MV-4-11 (cell line): ENCODE data around the gene LONP1.

Experiments used
- DNase-seq: peaks from one replicate; lab custom pipeline; 2025; lab: John Stamatoyannopoulos, UW

The LONP1 gene

DNA sequence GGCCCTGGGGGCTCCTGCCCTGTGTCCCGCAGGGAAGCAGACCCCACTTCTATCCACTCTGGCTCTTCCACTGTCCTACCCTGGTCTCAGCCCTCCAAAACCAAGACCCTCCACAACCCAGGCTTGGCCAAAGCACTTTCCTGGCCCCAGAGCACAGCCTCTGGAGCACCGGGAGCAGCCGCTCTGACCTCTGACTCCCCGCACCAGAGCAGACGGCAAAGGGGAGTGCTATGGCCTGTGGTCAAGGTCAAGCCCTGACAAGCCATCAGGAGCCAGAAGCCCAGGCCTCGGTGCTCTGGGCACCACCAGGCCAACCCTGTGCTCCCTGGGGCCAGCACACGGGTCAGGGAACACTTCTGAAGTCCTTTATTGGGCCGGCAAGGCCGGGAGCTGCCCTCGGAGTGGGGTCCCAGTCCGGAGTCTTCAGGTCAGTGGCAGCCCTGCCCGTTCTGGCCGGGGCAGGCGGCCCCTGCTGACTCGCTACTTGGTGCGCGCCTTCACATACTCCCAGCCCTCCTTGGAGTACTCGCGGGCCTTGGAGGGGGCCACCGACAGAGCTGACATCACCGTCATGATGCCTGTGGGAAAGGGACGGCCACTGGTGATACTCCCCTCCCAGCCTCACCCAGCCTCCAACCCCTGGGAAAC is 41.8 kb downstream of the LONP1 start:
- DNase-seq, result no peak

DNA sequence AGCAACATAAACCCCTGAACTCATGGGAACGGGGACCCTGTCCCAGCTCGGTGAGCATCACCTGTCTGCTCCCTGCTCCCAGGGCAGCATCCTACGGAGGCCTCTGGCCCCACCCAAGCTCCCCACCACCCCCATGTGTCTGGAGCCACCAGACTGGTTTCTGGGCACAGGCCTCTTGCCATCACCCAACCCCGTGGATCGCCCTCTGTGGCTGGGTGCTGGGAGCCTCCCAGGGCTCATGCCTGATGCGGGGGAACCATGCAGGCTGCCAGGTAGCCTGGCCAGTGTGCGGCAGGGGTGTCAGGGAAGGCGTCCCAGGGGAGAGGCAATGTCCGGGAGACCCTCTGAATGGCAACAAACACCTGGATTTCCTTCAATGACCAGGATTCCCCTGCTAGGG is 42.4 kb downstream of the LONP1 start:
- DNase-seq, result no peak

DNA sequence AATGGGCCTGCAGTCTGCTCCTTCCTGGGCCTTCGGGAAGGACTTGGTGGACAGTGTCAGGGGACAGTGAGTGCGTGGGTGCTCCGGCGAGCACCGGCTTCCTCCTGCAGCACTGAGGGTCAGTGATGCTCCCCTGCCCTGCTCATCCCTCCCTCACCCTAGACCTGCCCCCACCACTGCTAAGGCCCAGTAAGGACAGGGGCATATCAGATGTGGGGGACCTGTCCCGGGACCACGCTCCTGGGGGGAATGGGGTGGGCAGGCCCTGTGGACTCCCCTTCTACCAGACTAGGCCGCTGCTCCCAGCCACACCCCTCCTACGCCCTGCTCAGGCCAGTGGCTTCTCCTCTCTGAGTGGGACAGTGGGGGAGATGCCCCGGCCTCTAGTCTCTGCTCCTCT is 42.8 kb downstream of the LONP1 start:
- DNase-seq, result no peak

DNA sequence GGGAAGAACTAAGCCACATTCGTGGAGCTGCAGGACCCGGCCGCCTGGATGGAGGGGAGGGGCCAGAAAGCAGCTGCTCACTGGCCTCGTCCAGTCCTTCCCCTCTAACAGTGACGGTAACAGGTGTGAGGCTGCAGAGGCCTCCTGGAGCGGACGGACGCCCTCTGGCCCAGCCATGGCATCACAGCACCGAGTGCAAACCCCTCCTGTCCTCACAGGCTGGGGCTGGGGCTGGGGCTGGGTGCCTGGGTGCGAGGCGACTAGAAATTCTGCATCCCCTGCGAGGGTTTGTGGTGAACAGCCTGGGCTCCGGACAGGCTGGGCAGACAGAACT is 43.2 kb downstream of the LONP1 start:
- DNase-seq, result no peak

DNA sequence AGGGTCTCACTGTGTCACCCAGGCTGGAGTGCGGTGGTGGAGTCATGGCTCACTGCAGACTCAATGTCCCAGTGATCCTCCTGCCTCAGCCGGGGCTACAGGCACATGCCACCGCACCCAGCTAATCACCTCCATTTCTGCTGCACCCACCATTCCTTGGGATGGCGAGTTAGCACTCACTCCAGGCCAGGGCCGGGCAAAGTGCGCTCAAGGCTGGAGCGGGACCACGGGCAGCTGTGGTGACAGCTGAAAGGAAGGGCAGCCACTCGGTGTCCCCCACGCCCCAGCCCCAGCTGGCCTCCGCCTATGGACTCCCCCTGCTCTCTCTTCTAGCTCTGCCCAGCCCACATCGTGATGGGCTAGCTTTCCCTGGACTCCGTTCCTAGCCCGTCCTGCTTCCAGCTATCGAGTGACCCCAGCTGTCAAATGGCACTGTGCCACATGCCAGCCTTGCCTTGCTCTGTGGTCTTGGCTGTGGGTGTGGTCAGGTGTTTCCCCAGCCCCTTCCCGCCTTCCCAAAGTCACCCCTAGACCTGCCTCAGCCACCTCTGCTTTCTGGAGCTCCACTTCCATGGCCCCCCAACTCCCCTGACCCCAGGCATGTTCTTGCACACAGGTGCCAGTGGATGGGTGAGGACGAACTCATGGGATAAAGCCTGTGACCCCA is 43.7 kb downstream of the LONP1 start:
- DNase-seq, result no peak

GRCh38 chr19:5674714-5675113 is 45.2 kb downstream of the LONP1 start:
- DNase-seq, result no peak

- no peak for DNase-seq
These were observed 46.2 kb downstream of the LONP1 start for GRCh38 chr19:5673752-5674151.

- DNase-seq, result peak; percentile 32
These were observed 47.1 kb downstream of the LONP1 start for GRCh38 chr19:5672708-5673459.

DNA sequence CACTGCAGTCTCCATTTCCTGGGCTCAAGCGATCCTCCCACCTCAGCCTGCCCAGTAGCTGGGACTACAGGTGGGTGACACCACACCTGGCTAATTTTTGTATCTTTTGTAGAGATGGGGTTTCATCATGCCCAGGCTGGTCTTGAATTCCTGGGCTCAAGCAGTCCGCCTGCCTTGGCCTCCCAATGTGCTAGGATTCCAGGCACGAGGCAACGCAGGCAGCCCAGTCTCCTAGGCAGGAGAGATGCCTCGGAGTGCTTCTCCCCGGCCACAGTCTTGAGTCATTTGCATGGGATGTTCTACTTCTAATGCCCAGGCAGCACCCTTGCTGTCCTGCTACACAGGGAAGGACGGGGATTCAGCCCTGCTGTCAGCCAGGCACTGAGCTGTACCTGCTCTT is 48.3 kb downstream of the LONP1 start:
- DNase-seq, result no peak

GRCh38 chr19:5669212-5669611 is 50.7 kb downstream of the LONP1 start:
- DNase-seq, result no peak

DNA sequence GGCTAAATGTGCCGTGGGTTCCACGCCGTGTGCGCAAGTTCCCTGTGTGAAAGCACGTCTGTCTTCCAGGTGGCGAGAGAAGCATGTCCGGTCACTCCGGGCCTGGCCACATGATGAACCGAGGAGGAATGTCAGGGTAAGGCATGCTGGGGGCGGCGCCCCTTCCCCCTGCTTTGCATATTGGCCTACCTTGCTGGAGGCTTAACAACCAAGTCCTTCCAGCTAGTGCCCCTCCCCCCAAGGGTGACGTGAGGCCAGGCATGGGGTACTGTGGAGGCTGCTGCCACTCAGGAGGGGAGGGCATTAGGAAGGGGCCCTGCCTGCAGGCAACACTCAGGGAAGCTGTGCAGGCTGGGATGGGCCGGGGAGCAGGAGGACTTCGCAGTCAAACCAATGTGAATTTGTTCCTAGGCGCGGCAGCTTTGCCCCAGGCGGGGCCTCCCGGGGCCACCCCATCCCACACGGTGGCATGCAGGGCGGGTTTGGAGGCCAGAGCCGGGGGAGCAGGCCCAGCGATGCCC is 52.1 kb downstream of the LONP1 start:
- DNase-seq, result no peak

- no peak for DNase-seq
These were observed 52.9 kb downstream of the LONP1 start for GRCh38 chr19:5666921-5667610.

DNA sequence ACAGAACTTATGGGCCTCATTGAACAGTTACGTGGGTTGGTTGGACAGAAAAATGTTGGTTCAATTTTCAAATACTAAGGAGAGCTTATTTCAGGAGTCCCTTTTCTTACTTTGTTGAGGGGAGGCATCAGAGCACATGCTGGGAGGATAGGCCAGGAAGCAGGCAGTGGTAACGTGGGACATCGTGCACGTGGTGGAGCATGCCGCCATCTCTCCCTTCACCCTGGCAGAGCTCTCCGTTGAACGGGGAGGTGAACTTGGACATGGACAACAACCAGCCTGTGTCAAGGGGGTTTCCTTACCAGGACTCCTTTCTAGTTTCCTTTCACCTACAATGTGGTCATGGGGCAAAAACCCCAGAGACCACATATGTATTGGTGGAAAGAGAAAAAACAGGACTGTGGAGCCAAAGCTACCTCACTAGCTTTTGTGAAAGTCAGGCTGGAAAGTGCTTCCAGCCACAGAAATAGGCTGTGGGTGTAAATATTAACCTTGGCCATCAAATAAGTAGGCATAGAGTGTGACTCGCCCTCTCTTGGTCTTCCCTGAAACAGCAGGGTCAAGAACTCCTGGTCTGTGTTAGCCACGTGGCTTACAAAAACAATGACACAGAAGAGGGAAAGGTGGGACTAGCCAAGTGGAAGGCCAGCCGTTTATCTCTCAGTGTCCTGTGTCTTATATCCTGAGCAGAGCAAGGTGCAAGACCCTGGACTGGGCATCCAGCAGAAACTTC is 54.0 kb downstream of the LONP1 start:
- no peak for DNase-seq

DNA sequence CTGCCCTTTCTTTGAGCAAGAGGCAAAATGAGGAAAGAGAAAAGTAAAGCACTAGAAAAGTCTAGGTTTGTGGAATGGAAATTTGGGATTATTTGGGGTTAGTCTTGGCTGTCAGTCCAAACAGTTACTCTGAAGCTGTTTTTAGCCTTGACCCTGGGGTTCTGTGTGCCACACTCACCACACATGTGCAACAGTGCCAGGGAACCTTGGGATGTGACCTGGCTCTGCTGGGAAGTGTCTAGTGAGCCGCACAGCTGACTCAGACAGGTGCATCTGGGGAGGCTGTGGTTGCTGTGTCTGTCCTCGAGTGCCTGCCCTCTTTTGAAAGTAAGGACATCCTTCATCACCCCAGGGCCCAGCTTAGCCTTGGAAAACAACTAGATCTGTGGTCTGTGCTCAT is 55.4 kb downstream of the LONP1 start:
- DNase-seq, result no peak

DNA sequence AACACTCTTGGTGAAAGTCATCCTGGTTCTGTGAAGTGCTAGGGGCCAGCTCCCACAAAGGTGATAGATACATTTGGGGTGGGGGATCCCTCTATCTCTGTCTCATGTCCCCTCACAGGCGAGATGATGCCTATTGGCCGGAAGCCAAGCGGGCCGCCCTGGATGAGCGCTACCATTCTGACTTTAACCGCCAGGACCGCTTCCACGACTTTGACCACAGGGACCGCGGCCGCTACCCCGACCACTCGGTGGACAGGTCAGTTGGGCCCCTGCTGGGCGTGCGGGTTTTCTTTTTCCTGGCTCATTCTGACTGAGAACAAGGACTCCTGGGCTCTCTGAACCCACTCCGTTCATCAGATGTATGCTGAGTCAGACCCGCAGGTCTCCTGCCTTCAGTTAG is 56.0 kb downstream of the LONP1 start:
- DNase-seq, result no peak

- no peak for DNase-seq
These were observed 58.5 kb downstream of the LONP1 start for GRCh38 chr19:5661483-5661882.

DNA sequence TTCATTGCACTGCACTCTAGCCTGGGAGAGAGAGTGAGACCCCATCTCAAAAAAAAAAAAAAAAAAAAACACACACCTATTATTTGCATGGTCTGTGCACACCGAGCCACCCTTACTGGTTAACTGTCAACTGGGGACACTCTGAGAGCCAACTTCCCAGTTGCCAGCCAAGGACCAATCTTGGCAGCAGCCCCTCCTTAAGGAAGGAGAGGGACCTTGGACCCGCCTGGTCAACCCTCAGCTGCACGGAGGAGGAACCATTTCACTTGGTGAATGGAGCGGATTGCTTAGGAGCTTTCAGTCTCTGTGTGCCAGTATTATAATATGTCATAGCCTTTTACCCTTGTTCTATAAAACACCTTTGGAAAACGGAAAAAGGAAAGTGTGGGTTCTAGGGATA is 64.5 kb downstream of the LONP1 start:
- DNase-seq, result no peak

- no peak for DNase-seq
These were observed 65.0 kb downstream of the LONP1 start for GRCh38 chr19:5654931-5655330.

DNA sequence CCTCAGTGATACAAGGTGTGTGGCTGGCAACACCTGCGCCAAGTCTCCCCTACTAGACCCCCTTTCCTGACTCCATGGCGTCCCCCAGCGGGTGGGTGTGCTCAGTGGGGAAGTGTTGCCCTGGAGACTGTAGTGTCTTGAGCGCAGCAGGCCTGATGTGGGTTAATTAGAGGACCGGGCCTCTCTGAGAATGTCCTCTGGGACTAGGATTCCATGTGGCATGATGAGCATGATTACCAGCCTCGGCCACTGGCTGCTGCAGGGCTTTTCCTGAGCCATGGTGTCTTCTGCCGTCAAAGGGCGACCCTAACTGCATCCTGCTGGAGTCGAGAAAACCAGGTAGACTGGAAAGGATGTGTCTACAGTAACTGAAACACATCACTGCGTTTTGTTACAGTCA is 67.7 kb downstream of the LONP1 start:
- no peak for DNase-seq

- DNase-seq, result no peak
These were observed 68.6 kb downstream of the LONP1 start for GRCh38 chr19:5651361-5651760.

DNA sequence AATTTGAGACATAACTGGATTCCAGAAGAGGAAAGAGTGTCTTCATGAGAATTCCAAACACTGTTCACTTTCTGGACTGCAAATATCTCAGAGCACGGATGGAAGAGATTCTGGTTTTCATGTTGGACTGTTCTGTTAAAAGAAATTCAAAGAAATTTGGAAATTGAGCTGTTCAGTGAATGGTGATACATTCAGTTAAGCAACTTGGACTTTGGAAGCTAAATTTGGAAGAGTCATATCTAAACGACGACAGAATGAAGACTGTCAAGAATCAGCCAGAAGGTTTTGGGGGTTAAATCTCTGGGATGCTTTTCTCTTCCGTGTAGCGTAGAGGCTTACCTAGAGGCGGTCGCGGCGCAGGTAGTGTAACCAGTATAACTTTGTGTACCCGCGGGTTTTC is 71.5 kb downstream of the LONP1 start:
- DNase-seq, result no peak

GRCh38 chr19:5646703-5647102 is 73.2 kb downstream of the LONP1 start:
- DNase-seq, result no peak
